VCaP (cell line): Measurements from ENCODE around the gene STK16.

Experiments
- H3K27ac ChIP-seq: fragments of 450-650 bp; 2 replicates; pipeline ENCODE4 v1.5.1; 2017
- CTCF ChIP-seq: fragments of 450-650 bp; conservative IDR thresholded peaks from 2 replicates; pipeline ENCODE4 v1.5.1; 2017; ENCODE audit warnings: mild to moderate bottlenecking, moderate library complexity

Gene STK16

GRCh38 chr2:219223831-219224610 is 21.3 kb upstream of the STK16 start:
- no peak overlapping the region for H3K27ac ChIP-seq
- TF ChIP-seq CTCF: no peak

- TF ChIP-seq CTCF: no peak
- H3K27ac ChIP-seq: no peak overlapping the region
These were observed 19.9 kb upstream of the STK16 start for GRCh38 chr2:219225350-219225749.

- peak overlapping the region; percentile 95 for H3K27ac ChIP-seq
- no peak for TF ChIP-seq CTCF
These were observed 17.0 kb upstream of the STK16 start for GRCh38 chr2:219228041-219228910.

- no peak for TF ChIP-seq CTCF
- peak overlapping the region; percentile 95 for H3K27ac ChIP-seq
These were observed 16.4 kb upstream of the STK16 start for GRCh38 chr2:219228911-219229304.

- H3K27ac ChIP-seq: peak within 1 kb of the TSS; percentile 95
- no peak for TF ChIP-seq CTCF
These were observed 15.8 kb upstream of the STK16 start, which contains the start of the genes ANKZF1 and ATG9A for GRCh38 chr2:219229305-219230058. Gene ANKZF1, plus strand, starts transcription at chr2:219229806. Its CDS starts 452 bp downstream, at chr2:219230258. Gene ATG9A, minus strand, starts transcription at chr2:219229636. Its CDS starts 1,612 bp downstream, at chr2:219228024.

- no peak for TF ChIP-seq CTCF
- H3K27ac ChIP-seq: peak overlapping the region; percentile 95
These were observed 15.2 kb upstream of the STK16 start for GRCh38 chr2:219230059-219230540.
